Panc1 (cell line): Measurements from ENCODE around the gene HJURP. TPM values are rescaled to one million over a fixed set of nuclear protein-coding genes. Genes with fewer than 3 reads are reported as not detected.

Experiments used
- ATAC-seq: fragments of 200-7000 bp; cut with Tn5 transposase; 2 replicates; pipeline ENCODE4 v1.9.1; 2020; ENCODE audit warnings: mild to moderate bottlenecking, moderate library complexity
- BruUV-seq: library from RNA; stranded (reverse); fragments of 400-500 nt; replicated peaks from 2 replicates; lab custom pipeline; 2021; lab: Mats Ljungman, UMichigan
- CTCF ChIA-PET: fragments of 300-600 bp; sonication (Branson Sonifier 250); formaldehyde crosslinking; loops from one replicate; lab custom pipeline; 2022; ENCODE audit warnings: antibody characterized with exemption; lab: Charles Lee
- POLR2A ChIA-PET: fragments of 300-600 bp; sonication (Branson Sonifier 250); formaldehyde crosslinking; loops from one replicate; lab custom pipeline; 2022; ENCODE audit warnings: antibody characterized with exemption; lab: Charles Lee
- DNase-seq: peaks from one replicate; pipeline ENCODE4 v3.0.0-alpha.2; 2010; ENCODE audit warnings: low read depth, low spot score
- H3K27ac ChIP-seq: 2 replicates; pipeline ENCODE4 v1.5.1; 2011; ENCODE audit warnings: mild to moderate bottlenecking, low read length, inconsistent platforms
- H3K27me3 ChIP-seq: fragments of 200-500 bp; sonication (Bioruptor generic); 2 replicates; pipeline ENCODE4 v1.6.0; 2014; ENCODE audit warnings: low read length, inconsistent platforms; ENCODE audit not compliant: control insufficient read depth, insufficient read depth
- H3K36me3 ChIP-seq: fragments of 200-500 bp; sonication (Bioruptor generic); 2 replicates; pipeline ENCODE4 v1.5.1; 2014; ENCODE audit warnings: inconsistent platforms, mild to moderate bottlenecking, low read length, moderate library complexity; ENCODE audit not compliant: control insufficient read depth, insufficient read depth
- H3K4me1 ChIP-seq: 2 replicates; pipeline ENCODE4 v1.5.1; 2011; ENCODE audit warnings: inconsistent platforms, mild to moderate bottlenecking, low read length, moderate library complexity; ENCODE audit not compliant: control insufficient read depth, insufficient read depth
- H3K4me3 ChIP-seq, 2 experiments: 2 replicates each; pipeline ENCODE4 v1.5.1; 2011 to 2012; ENCODE audit warnings: low read depth in 2 of 2, low read length in 2 of 2, mild to moderate bottlenecking in 2 of 2, inconsistent platforms in 1 of 2, moderate library complexity in 1 of 2
- H3K9me3 ChIP-seq: fragments of 200-500 bp; sonication (Bioruptor generic); 2 replicates; pipeline ENCODE4 v1.5.1; 2014; ENCODE audit warnings: low read depth, mild to moderate bottlenecking, inconsistent platforms, low read length, moderate library complexity; ENCODE audit not compliant: control insufficient read depth, insufficient read depth
- CTCF ChIP-seq: fragments of 450-650 bp; IDR thresholded peaks from 2 replicates; pipeline ENCODE4 v1.5.1; 2017; ENCODE audit warnings: mild to moderate bottlenecking
- POLR2AphosphoS5 ChIP-seq: IDR thresholded peaks from 2 replicates; pipeline ENCODE4 v1.6.1; 2012; ENCODE audit warnings: mild to moderate bottlenecking, low read depth, low read length, moderate library complexity
- REST ChIP-seq, 2 experiments: IDR thresholded peaks; 2 replicates each; pipeline ENCODE4 v1.6.1; 2011 to 2012; ENCODE audit warnings: low read depth in 2 of 2, control low read depth in 1 of 2, low read length in 1 of 2, mild to moderate bottlenecking in 1 of 2, moderate library complexity in 1 of 2; ENCODE audit not compliant: insufficient read depth in 1 of 2
- SIN3A ChIP-seq: IDR thresholded peaks from 2 replicates; pipeline ENCODE4 v1.6.1; 2012; ENCODE audit warnings: low read depth, mild to moderate bottlenecking, low read length, moderate library complexity, borderline replicate concordance; ENCODE audit not compliant: insufficient read depth
- TCF7L2 ChIP-seq: IDR thresholded peaks from 2 replicates; pipeline ENCODE4 v1.6.1; 2011; ENCODE audit warnings: mild to moderate bottlenecking, low read depth, low read length, inconsistent platforms
- in situ Hi-C: cut with HindIII; loops from 2 replicates; pipeline ENCODE4 v1.10.0; 2016; ENCODE audit warnings: low sequenced_read_pairs, low pct_unique_long_range_greater_than_20kb
- intact Hi-C: fragments of 100-400 bp; cut with micrococcal nuclease; formaldehyde crosslinking; loops from one replicate; pipeline ENCODE4 v1.10.0; 2022; ENCODE audit not compliant: unreplicated experiment
- total RNA-seq: library from RNA; stranded (reverse); gene quantifications from one replicate; pipeline ENCODE4 v1.2.1, GENCODE V29; 2021; ENCODE audit not compliant: unreplicated experiment

The HJURP gene
- total RNA-seq, 1 experiment from 2014 or later: 87.0 TPM

GRCh38 chr2:233811732-233812131 lies 42.6 kb downstream of the HJURP start:
- TF ChIP-seq POLR2AphosphoS5 (no peak), SIN3A (no peak), TCF7L2 (no peak), CTCF (no peak), REST (IDR thresholded peaks at IDR 0.05; ENCODE audit: insufficient read depth in 1 of 2, low read depth in 2 of 2, low read length in 1 of 2) (no peak)
- POLR2A ChIA-PET: no interaction called here
- H3K9me3 ChIP-seq: no peaks in the 10 kb centered on the region
- no TSS peak for BruUV-seq
- in situ Hi-C loops: no loop called here
- DNase-seq: no peak
- no peaks in the 10 kb centered on the region for H3K36me3 ChIP-seq
- H3K4me3 ChIP-seq: no peak overlapping the region
- CTCF ChIA-PET: no interaction called here
- no peak for ATAC-seq
- no peaks in the 10 kb centered on the region for H3K4me1 ChIP-seq
- intact Hi-C loops: no loop called here
- no peak overlapping the region for H3K27ac ChIP-seq
- no peaks in the 10 kb centered on the region for H3K27me3 ChIP-seq

- intact Hi-C loops (no loop called here), in situ Hi-C loops (no loop called here)
- no peaks in the 10 kb centered on the region for H3K9me3 ChIP-seq
- TF ChIP-seq SIN3A: no peak
- TF ChIP-seq TCF7L2: no peak
- no peak for TF ChIP-seq CTCF
- TF ChIP-seq REST (IDR thresholded peaks at IDR 0.05; ENCODE audit: insufficient read depth in 1 of 2, low read depth in 2 of 2, low read length in 1 of 2): no peak
- TF ChIP-seq POLR2AphosphoS5: no peak
- H3K4me3 ChIP-seq: no peak overlapping the region
- ChIA-PET CTCF (no interaction called here), POLR2A (no interaction called here)
- H3K36me3 ChIP-seq: no peaks in the 10 kb centered on the region
- ATAC-seq (no peak), DNase-seq (no peak)
- no peaks in the 10 kb centered on the region; the same call in 1 of the 2 replicates for H3K27me3 ChIP-seq
- no peak overlapping the region for H3K27ac ChIP-seq
- no peaks in the 10 kb centered on the region for H3K4me1 ChIP-seq
- BruUV-seq: no TSS peak
These were observed 43.2 kb downstream of the HJURP start for GRCh38 chr2:233811087-233811486.
